Psoas muscle (tissue), 8 donors: ENCODE measurements around the gene WWTR1. TPM values are rescaled to one million over a fixed set of nuclear protein-coding genes. Genes with fewer than 3 reads are reported as not detected.

Experiments used
- ATAC-seq, 4 donors: fragments of 200-7000 bp; cut with Tn5 transposase; one replicate each; pipeline ENCODE4 v1.9.1; 2020; ENCODE audit warnings: moderate library complexity in 3 of 4, mild to moderate bottlenecking in 2 of 4
- DNase-seq, 2 donors: peaks; one replicate each; pipeline ENCODE4 v3.0.0-alpha.2; 2020
- H3K27ac ChIP-seq: fragments of 200-600 bp; one replicate; pipeline ENCODE4 v1.8.0; 2022
- H3K27me3 ChIP-seq, 3 donors: fragments of 200-600 bp in 1 of 3; one replicate each; pipeline versions ENCODE4 v1.6.1 to v1.8.0; 2013 to 2022; ENCODE audit warnings: low read length in 2 of 3, mild to moderate bottlenecking in 2 of 3, moderate library complexity in 1 of 3; ENCODE audit not compliant: insufficient read depth in 3 of 3
- H3K36me3 ChIP-seq, 2 donors: fragments of 200-600 bp in 1 of 2; one replicate each; pipeline versions ENCODE4 v1.6.1 to v1.8.0; 2013 to 2022; ENCODE audit warnings: low read depth in 1 of 2, mild to moderate bottlenecking in 1 of 2, moderate library complexity in 1 of 2; ENCODE audit not compliant: insufficient read depth in 1 of 2
- H3K4me1 ChIP-seq: fragments of 200-600 bp; one replicate; pipeline ENCODE4 v1.8.0; 2022
- H3K4me3 ChIP-seq: fragments of 200-600 bp; one replicate; pipeline ENCODE4 v1.8.0; 2022; ENCODE audit warnings: mild to moderate bottlenecking
- H3K9me3 ChIP-seq: fragments of 200-600 bp; one replicate; pipeline ENCODE4 v1.8.0; 2022
- CTCF ChIP-seq: fragments of 200-600 bp; IDR thresholded peaks from one replicate; pipeline ENCODE4 v1.8.0; 2022; ENCODE audit warnings: antibody characterized with exemption
- WGBS, 3 donors: extraction: QIAGEN DNeasy Blood & Tissue Kit; methylation state at CpG; one replicate each; pipeline versions ENCODE4 v1.1.6 to v1.1.7; 2013; 5-methylcytosine and 5-hydroxymethylcytosine counted together
- intact Hi-C, 2 donors: fragments of 100-400 bp; cut with DNase I; formaldehyde crosslinking; loops; one replicate each; pipeline versions ENCODE4 v1.11.0 to v1.14.2; 2022
- polyA plus RNA-seq, 3 donors: library from polyadenylated mRNA; stranded (reverse); fragments of 200-250 nt; gene quantifications; one replicate each; pipeline ENCODE4 v1.2.3, GENCODE V29; 2013
- total RNA-seq, 4 donors: library from RNA; stranded (reverse); fragmentation: NEBNext Ultra II Directional in 2 of 4; extraction: Animal tissue kit (Norgen Biotek cat#: 25700) in 2 of 4; gene quantifications; one replicate each; pipeline versions ENCODE4 v1.2.1 to v1.2.4, GENCODE V29; 2021 to 2023
- donor health status: healthy with polysubstance abuse.
- donor health status: DM: no; HTN: no; CAD: no; lungs with moderate emphysema.
- donor health status: Bipolar disorder and iron deficiency.
- donor health status: healthy.
- donor health status: DM: yes; HTN: yes; CAD: no.
- donor health status: DM: no; HTN: no; CAD: no.
- donor health status: DM: no; HTN: no; CAD: no.
- donor health status: DM: yes; HTN: yes; CAD: no.

Gene WWTR1
- total and polyA plus RNA-seq, 7 donors = 6.7 to 53.5 (median 24.7) TPM

GRCh38 chr3:149588909-149589308 lies 68.9 kb downstream of the WWTR1 start:
- Histone ChIP-seq H3K4me3 (no peak overlapping the region), H3K9me3 (no peaks in the 10 kb centered on the region), H3K27me3 (no peaks in the 10 kb centered on the region), H3K36me3 (no peaks in the 10 kb centered on the region), H3K27ac (peak overlapping the region; percentile 83), H3K4me1 (peaks cover 71% of the 10 kb centered on the region)
- DNase-seq (no peak), ATAC-seq (peak; percentile 64 to 70 (median 66))
- intact Hi-C loops = no loop called here
- no peak for TF ChIP-seq CTCF
- 10 to 18% (median 15%) methylated on average over 4 of the region's 4 CpGs for WGBS, 3 donors

DNA sequence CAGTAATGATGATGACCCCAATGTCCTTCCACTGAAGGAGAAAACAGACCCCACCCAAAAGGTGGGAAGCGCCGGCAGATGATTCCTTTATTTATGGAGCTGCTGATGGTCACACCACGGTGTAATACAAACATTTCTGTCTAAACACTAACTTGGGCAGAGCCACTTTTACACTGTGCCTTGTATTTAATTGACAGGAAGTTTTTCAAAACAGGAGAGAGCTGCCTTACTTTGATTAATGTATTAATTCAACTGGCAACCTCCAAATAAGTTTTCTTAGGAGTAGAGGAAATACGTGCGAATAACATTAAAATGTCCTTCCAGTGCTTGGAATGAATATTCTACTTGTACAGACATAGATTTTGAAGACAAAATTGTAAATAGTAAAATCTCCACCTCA lies 70.4 kb downstream of the WWTR1 start:
- Histone ChIP-seq H3K4me3 (no peak overlapping the region), H3K9me3 (no peaks in the 10 kb centered on the region), H3K4me1 (peaks cover 66% of the 10 kb centered on the region), H3K27ac (no peak overlapping the region), H3K36me3 (no peaks in the 10 kb centered on the region), H3K27me3 (no peaks in the 10 kb centered on the region)
- TF ChIP-seq CTCF = no peak
- WGBS, 3 donors = 74 to 82% (median 77%) methylated on average over 5 of the region's 5 CpGs
- no peak for DNase-seq
- intact Hi-C loops = no loop called here
- no peak for ATAC-seq

DNA sequence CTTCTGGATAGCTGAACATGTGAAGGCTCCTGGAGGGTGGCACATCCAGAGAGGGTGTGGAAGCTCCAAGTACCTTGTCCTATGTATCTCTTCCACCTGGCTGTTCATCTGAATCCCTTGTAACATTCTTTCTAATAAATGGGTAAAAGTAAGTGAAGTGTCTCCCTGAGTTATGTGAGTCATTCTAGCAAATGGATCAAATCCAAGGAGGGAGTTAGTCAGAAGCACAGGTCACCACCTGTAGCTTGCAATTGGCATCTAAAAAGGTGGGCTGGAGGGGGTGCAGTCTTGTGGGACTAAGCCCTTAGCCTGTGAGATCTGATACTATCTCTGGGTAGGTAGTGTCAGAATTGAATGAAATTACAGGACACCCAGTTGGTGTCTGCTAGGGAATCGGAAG lies 71.0 kb downstream of the WWTR1 start:
- 81 to 95% (median 85%) methylated on average over 1 of the region's 1 CpG for WGBS, 3 donors
- Histone ChIP-seq H3K4me1 (peaks cover 65% of the 10 kb centered on the region), H3K9me3 (no peaks in the 10 kb centered on the region), H3K36me3 (no peaks in the 10 kb centered on the region), H3K4me3 (no peak overlapping the region), H3K27me3 (no peaks in the 10 kb centered on the region), H3K27ac (no peak overlapping the region)
- ATAC-seq = no peak
- no peak for TF ChIP-seq CTCF
- DNase-seq = no peak
- intact Hi-C loops = no loop called here

DNA sequence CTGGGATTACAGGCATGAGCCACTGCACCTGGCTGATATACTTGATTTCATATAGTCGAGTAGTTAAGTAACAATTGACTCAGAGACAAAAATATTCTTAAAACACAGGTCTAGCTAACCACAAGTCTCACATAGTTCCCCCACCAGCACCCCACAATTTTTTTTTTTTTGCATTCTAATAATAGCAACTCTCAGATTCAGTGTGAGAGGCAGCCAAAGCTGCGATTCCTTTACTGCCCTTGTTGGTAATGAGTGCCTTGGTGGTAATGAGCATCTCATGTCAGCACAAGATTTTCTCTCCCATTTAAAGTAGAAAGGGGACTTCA lies 72.5 kb downstream of the WWTR1 start:
- Histone ChIP-seq H3K9me3 (no peaks in the 10 kb centered on the region), H3K4me3 (no peak overlapping the region), H3K27me3 (no peaks in the 10 kb centered on the region), H3K36me3 (no peaks in the 10 kb centered on the region), H3K27ac (no peak overlapping the region), H3K4me1 (peaks cover 67% of the 10 kb centered on the region)
- DNase-seq = no peak
- TF ChIP-seq CTCF = no peak
- WGBS, 3 donors = 50 to 77% (median 55%) methylated on average over 2 of the region's 2 CpGs
- intact Hi-C loops = no loop called here
- no peak for ATAC-seq

- Histone ChIP-seq H3K4me1 (peaks cover 68% of the 10 kb centered on the region), H3K27me3 (no peaks in the 10 kb centered on the region), H3K4me3 (no peak overlapping the region), H3K27ac (peak overlapping the region; percentile 43), H3K36me3 (no peaks in the 10 kb centered on the region), H3K9me3 (no peaks in the 10 kb centered on the region)
- ATAC-seq = no peak
- WGBS, 3 donors = 29 to 46% (median 34%) methylated on average over 5 of the region's 5 CpGs
- no peak for TF ChIP-seq CTCF
- DNase-seq = no peak
- intact Hi-C loops = no loop called here
Observed at GRCh38 chr3:149583921-149584635, 73.7 kb downstream of the WWTR1 start.
